K562 (cell line): ENCODE results near the gene HNRNPF. TPM values are rescaled to one million over a fixed set of nuclear protein-coding genes. Genes with fewer than 3 reads are reported as not detected.
A peak's percentile ranks its signal among the peaks of the same experiment; 100 is the strongest.

Source experiments
- MYNN ChIP-seq, 2 experiments: sonication (generic); formaldehyde crosslinking in 1 of 2; IDR thresholded peaks; 2 replicates each; pipeline versions ENCODE4 v1.5.0 to v1.6.1; 2016 to 2020; ENCODE audit warnings: antibody characterized with exemption in 1 of 2, missing genetic modification reagents in 1 of 2
- PTTG1 ChIP-seq: fragments of 450-650 bp; IDR thresholded peaks from 2 replicates; pipeline ENCODE4 v1.6.1; 2016; ENCODE audit warnings: low read depth, mild to moderate bottlenecking, missing genetic modification characterization, missing compliant biosample characterization
- SMAD4 ChIP-seq: fragments of 250-450 bp; sonication (Bioruptor Pico); conservative IDR thresholded peaks from 2 replicates; pipeline ENCODE4 v1.8.0; 2021; ENCODE audit warnings: inconsistent platforms, mild to moderate bottlenecking, moderate library complexity
- SPI1 ChIP-seq: IDR thresholded peaks from 2 replicates; pipeline ENCODE4 v1.6.1; 2011; ENCODE audit warnings: low read depth, low read length, control low read depth, borderline replicate concordance
- STAT5B ChIP-seq: fragments of 250-450 bp; sonication (Bioruptor Pico); IDR thresholded peaks from 2 replicates; pipeline ENCODE4 v1.8.0; 2021; ENCODE audit warnings: mild to moderate bottlenecking, inconsistent platforms
- SUPT5H ChIP-seq: fragments of 450-650 bp; IDR thresholded peaks from 2 replicates; pipeline ENCODE4 v1.6.1; 2016
- ZFP30 ChIP-seq: fragments of 250-450 bp; sonication (Bioruptor Pico); IDR thresholded peaks from 2 replicates; pipeline ENCODE4 v1.8.0; 2022; ENCODE audit warnings: moderate library complexity, mild to moderate bottlenecking, inconsistent platforms, borderline replicate concordance
- polyA plus RNA-seq, 8 experiments: library from polyadenylated mRNA; depleted of rRNA in 4 of 8; stranded (reverse) in 5 of 8; unstranded in 3 of 8; fragments of >200 nt; fragmentation: Nextera tagmentation in 2 of 8; fragmentation: Illumina TruSeq in 1 of 8; extraction: Ambion mirVana in 2 of 8; extraction: Trizol in 1 of 8; gene quantifications; 2 replicates each; pipeline versions ENCODE4 v1.2.1 to v1.2.3, GENCODE V29; 2011 to 2014; ENCODE audit warnings: inconsistent platforms in 1 of 8, missing spikeins in 1 of 8
- total RNA-seq, 7 experiments: library from RNA; depleted of rRNA in 6 of 7; stranded (reverse); fragments of >200 nt in 6 of 7; fragmentation: Illumina TruSeq in 2 of 7; extraction: Trizol in 2 of 7; gene quantifications; 2 replicates each; pipeline versions ENCODE4 v1.2.1 to v1.2.3, GENCODE V29; 2011 to 2021; ENCODE audit warnings: low replicate concordance in 1 of 7
- TF ChIP-seq, protein P1 (sequence below): fragments of 250-450 bp; sonication (Bioruptor Pico); IDR thresholded peaks from 2 replicates; pipeline ENCODE4 v1.4.0; 2020
- TF ChIP-seq, protein P2 (sequence below): fragments of 250-450 bp; sonication (Bioruptor Pico); IDR thresholded peaks from 2 replicates; pipeline ENCODE4 v1.5.0; 2022; ENCODE audit warnings: mild to moderate bottlenecking
- TF ChIP-seq, protein P3 (sequence below): fragments of 250-450 bp; sonication (Bioruptor Pico); IDR thresholded peaks from 2 replicates; pipeline ENCODE4 v1.5.1; 2021; ENCODE audit warnings: mild to moderate bottlenecking
- TF ChIP-seq, protein P4 (sequence below), 3 experiments: fragments of 200-800 bp in 1 of 3; fragments of 250-450 bp in 1 of 3; fragments of 450-650 bp in 1 of 3; sonication (Bioruptor Pico) in 1 of 3; sonication (Bioruptor generic) in 1 of 3; formaldehyde crosslinking in 1 of 3; IDR thresholded peaks; 2 replicates each; pipeline versions ENCODE4 v1.6.1 to v1.8.0; 2016 to 2022; ENCODE audit warnings: mild to moderate bottlenecking in 2 of 3, missing genetic modification characterization in 2 of 3, missing compliant biosample characterization in 1 of 3, moderate library complexity in 1 of 3

The HNRNPF gene
- total and polyA plus RNA-seq, 9 of the 15 experiments (the other 6 are each of a cell fraction or from before 2014, with no cell fraction given), result 192 to 489 (median 416) TPM

DNA sequence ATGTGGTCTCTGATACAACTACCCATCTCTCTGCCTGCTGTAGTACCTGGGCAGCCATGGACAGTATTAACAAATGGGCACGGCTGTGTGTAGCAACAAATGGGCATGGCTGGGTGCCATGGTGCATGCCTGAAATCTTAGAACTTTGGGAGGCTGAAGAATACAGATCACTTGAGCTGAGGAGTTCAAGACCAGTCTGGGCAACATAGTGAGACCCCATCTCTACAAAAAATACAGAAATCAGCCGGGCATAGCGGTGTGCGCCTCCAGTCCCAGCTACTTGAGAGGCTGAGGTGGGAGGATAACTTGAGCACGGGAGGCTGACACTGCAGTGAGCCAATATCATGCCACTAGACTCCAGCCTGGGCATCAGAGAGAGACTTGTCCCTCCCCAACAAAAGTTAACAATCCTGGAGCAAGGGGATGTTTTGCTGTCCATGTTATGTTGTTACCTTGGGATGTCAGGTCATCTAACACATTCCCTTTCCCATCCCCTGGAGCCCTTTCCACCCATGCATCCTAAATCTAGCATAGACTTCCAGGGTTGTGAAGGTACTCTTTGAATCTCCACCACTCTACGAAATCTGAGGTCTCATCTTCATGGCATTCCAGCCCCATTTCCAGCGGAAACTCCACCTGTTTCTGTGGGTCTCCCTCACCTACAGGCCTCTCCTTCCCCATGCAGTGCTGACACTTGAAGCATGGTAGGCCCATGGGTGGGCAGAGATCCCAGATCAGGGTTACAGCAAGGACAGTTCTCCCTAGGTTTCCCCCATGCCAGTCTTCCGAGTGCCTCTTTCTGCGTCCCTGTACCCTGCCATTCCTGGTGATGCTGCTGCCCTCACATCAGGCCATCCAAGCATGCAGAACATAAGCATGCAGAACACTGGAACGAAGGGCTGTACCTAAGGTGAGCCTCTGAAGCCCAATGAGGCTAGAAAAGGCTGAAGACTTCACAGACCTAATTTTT is 24.4 kb downstream of the HNRNPF start (continued):
- TF ChIP-seq, protein P1, sequence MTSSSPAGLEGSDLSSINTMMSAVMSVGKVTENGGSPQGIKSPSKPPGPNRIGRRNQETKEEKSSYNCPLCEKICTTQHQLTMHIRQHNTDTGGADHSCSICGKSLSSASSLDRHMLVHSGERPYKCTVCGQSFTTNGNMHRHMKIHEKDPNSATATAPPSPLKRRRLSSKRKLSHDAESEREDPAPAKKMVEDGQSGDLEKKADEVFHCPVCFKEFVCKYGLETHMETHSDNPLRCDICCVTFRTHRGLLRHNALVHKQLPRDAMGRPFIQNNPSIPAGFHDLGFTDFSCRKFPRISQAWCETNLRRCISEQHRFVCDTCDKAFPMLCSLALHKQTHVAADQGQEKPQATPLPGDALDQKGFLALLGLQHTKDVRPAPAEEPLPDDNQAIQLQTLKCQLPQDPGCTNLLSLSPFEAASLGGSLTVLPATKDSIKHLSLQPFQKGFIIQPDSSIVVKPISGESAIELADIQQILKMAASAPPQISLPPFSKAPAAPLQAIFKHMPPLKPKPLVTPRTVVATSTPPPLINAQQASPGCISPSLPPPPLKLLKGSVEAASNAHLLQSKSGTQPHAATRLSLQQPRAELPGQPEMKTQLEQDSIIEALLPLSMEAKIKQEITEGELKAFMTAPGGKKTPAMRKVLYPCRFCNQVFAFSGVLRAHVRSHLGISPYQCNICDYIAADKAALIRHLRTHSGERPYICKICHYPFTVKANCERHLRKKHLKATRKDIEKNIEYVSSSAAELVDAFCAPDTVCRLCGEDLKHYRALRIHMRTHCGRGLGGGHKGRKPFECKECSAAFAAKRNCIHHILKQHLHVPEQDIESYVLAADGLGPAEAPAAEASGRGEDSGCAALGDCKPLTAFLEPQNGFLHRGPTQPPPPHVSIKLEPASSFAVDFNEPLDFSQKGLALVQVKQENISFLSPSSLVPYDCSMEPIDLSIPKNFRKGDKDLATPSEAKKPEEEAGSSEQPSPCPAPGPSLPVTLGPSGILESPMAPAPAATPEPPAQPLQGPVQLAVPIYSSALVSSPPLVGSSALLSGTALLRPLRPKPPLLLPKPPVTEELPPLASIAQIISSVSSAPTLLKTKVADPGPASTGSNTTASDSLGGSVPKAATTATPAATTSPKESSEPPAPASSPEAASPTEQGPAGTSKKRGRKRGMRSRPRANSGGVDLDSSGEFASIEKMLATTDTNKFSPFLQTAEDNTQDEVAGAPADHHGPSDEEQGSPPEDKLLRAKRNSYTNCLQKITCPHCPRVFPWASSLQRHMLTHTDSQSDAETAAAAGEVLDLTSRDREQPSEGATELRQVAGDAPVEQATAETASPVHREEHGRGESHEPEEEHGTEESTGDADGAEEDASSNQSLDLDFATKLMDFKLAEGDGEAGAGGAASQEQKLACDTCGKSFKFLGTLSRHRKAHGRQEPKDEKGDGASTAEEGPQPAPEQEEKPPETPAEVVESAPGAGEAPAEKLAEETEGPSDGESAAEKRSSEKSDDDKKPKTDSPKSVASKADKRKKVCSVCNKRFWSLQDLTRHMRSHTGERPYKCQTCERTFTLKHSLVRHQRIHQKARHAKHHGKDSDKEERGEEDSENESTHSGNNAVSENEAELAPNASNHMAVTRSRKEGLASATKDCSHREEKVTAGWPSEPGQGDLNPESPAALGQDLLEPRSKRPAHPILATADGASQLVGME (CRISPR knock-in tag), result no peak
- TF ChIP-seq PTTG1, result no peak
- TF ChIP-seq SUPT5H, result peak; percentile 97
- TF ChIP-seq, protein P2, sequence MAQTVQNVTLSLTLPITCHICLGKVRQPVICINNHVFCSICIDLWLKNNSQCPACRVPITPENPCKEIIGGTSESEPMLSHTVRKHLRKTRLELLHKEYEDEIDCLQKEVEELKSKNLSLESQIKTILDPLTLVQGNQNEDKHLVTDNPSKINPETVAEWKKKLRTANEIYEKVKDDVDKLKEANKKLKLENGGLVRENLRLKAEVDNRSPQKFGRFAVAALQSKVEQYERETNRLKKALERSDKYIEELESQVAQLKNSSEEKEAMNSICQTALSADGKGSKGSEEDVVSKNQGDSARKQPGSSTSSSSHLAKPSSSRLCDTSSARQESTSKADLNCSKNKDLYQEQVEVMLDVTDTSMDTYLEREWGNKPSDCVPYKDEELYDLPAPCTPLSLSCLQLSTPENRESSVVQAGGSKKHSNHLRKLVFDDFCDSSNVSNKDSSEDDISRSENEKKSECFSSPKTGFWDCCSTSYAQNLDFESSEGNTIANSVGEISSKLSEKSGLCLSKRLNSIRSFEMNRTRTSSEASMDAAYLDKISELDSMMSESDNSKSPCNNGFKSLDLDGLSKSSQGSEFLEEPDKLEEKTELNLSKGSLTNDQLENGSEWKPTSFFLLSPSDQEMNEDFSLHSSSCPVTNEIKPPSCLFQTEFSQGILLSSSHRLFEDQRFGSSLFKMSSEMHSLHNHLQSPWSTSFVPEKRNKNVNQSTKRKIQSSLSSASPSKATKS (CRISPR knock-in tag), result 0 out of 2 replicates have a peak, but pooled peaks have one; percentile 5
- TF ChIP-seq ZFP30 (CRISPR knock-in tag), result 0 out of 2 replicates have a peak, but pooled peaks have one; percentile 35
- no peak for TF ChIP-seq SPI1
- TF ChIP-seq, protein P3, sequence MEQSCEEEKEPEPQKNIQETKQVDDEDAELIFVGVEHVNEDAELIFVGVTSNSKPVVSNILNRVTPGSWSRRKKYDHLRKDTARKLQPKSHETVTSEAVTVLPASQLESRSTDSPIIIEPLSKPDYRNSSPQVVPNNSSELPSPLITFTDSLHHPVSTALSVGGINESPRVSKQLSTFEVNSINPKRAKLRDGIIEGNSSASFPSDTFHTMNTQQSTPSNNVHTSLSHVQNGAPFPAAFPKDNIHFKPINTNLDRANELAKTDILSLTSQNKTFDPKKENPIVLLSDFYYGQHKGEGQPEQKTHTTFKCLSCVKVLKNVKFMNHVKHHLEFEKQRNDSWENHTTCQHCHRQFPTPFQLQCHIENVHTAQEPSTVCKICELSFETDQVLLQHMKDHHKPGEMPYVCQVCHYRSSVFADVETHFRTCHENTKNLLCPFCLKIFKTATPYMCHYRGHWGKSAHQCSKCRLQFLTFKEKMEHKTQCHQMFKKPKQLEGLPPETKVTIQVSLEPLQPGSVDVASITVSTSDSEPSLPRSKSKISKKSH (CRISPR knock-in tag), result 0 out of 2 replicates have a peak, but pooled peaks have one; percentile 10
- TF ChIP-seq, protein P4, sequence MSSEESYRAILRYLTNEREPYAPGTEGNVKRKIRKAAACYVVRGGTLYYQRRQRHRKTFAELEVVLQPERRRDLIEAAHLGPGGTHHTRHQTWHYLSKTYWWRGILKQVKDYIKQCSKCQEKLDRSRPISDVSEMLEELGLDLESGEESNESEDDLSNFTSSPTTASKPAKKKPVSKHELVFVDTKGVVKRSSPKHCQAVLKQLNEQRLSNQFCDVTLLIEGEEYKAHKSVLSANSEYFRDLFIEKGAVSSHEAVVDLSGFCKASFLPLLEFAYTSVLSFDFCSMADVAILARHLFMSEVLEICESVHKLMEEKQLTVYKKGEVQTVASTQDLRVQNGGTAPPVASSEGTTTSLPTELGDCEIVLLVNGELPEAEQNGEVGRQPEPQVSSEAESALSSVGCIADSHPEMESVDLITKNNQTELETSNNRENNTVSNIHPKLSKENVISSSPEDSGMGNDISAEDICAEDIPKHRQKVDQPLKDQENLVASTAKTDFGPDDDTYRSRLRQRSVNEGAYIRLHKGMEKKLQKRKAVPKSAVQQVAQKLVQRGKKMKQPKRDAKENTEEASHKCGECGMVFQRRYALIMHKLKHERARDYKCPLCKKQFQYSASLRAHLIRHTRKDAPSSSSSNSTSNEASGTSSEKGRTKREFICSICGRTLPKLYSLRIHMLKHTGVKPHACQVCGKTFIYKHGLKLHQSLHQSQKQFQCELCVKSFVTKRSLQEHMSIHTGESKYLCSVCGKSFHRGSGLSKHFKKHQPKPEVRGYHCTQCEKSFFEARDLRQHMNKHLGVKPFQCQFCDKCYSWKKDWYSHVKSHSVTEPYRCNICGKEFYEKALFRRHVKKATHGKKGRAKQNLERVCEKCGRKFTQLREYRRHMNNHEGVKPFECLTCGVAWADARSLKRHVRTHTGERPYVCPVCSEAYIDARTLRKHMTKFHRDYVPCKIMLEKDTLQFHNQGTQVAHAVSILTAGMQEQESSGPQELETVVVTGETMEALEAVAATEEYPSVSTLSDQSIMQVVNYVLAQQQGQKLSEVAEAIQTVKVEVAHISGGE (CRISPR knock-in tag; IDR thresholded peaks at IDR 0.05), result no peak
- TF ChIP-seq MYNN (IDR thresholded peaks at IDR 0.05), result peak; percentile 95
- no peak for TF ChIP-seq MYNN (CRISPR knock-in tag; IDR thresholded peaks at IDR 0.05)
- TF ChIP-seq SMAD4 (CRISPR knock-in tag), result no peak
- no peak for TF ChIP-seq STAT5B (CRISPR knock-in tag)
